ENCODE results near the gene LMO7. TPM values are rescaled to one million over a fixed set of nuclear protein-coding genes. Genes with fewer than 3 reads are reported as not detected.

Gene LMO7
- total RNA-seq, 1 experiment from 2014 or later: 20.4 TPM

GRCh38 chr13:75647126-75647784, 11.1 kb downstream of the LMO7 start:
- H3K27me3 ChIP-seq (ENCODE audit: insufficient read depth, low read length): no peaks in the 10 kb centered on the region
- H3K4me2 ChIP-seq (ENCODE audit: insufficient read depth, insufficient read length, low read length): no peak overlapping the region
- no CpG with 5 or more reads among the region's 1 CpG for WGBS (ENCODE audit: extremely low coverage, insufficient read length, low lambda C conversion rate)
- no peak overlapping the region for H4K91ac ChIP-seq (ENCODE audit: insufficient read length, low read depth, low read length)
- no peak overlapping the region for H3K18ac ChIP-seq (ENCODE audit: insufficient read length, low read depth, low read length)
- Mint-ChIP-seq H3K4me1 (peaks cover 0 to 5% of the 10 kb centered on the region in 2 experiments; a peak in 2 of 4 replicates), H3K27me3 (ENCODE audit: low read depth) (no peaks in the 10 kb centered on the region), H3K9me3 (no peaks in the 10 kb centered on the region), H3K27ac (no peak overlapping the region), H3K36me3 (ENCODE audit: insufficient read depth in 1 of 3, low read depth in 3 of 3) (peaks cover 0 to 4% (median 0%) of the 10 kb centered on the region in 3 experiments; a peak in 1 of 7 replicates), H3K4me3 (no peak overlapping the region)
- H2AK5ac ChIP-seq (ENCODE audit: insufficient read length, low read length): no peak overlapping the region
- no peak overlapping the region for H4K5ac ChIP-seq (ENCODE audit: insufficient read length, low read depth, low read length)
- H4K20me1 ChIP-seq (ENCODE audit: control insufficient read depth, insufficient read depth, insufficient read length): no peaks in the 10 kb centered on the region
- H3K27ac ChIP-seq (ENCODE audit: insufficient read length, low read depth, low read length): no peak overlapping the region
- H3K4ac ChIP-seq (ENCODE audit: low read depth, low read length): no peak overlapping the region
- TF ChIP-seq CTCF (conservative IDR thresholded peaks at IDR 0.05): no peak
- no peaks in the 10 kb centered on the region for H3K4me1 ChIP-seq (ENCODE audit: insufficient read depth, low read length)
- H3K23me2 ChIP-seq (ENCODE audit: insufficient read length, low read depth, low read length, poor library complexity, severe bottlenecking): no peaks in the 10 kb centered on the region
- DNase-seq: no peak
- H2BK12ac ChIP-seq (ENCODE audit: insufficient read length, low read depth, low read length): no peak overlapping the region
- no peak overlapping the region for H2BK5ac ChIP-seq (ENCODE audit: insufficient read length, low read length)
- H3K79me2 ChIP-seq (ENCODE audit: insufficient read depth, low read length): no peaks in the 10 kb centered on the region
- no peak overlapping the region for H2AFZ ChIP-seq (ENCODE audit: low read length)
- H2BK120ac ChIP-seq (ENCODE audit: low read depth, low read length, poor library complexity, severe bottlenecking): no peak overlapping the region
- no peak overlapping the region for H3K56ac ChIP-seq (ENCODE audit: insufficient read length, low read depth, low read length)
- no peak overlapping the region for H2BK15ac ChIP-seq (ENCODE audit: low read depth, low read length)
- no peak overlapping the region for H3K23ac ChIP-seq (ENCODE audit: insufficient read length, low read depth, low read length)
- H4K8ac ChIP-seq (replicated peaks; ENCODE audit: insufficient read length, low read depth, low read length): no peak overlapping the region
- no peak overlapping the region for H3K9ac ChIP-seq (ENCODE audit: extremely low read depth, insufficient read length, low read length)
- no peak overlapping the region for H2BK20ac ChIP-seq (ENCODE audit: low read depth, low read length, poor library complexity, severe bottlenecking)
- no peaks in the 10 kb centered on the region for H3K9me3 ChIP-seq (ENCODE audit: control insufficient read depth, low read depth, low read length)
- no peak overlapping the region for H3K14ac ChIP-seq (ENCODE audit: insufficient read depth, low read length)
- H3T11ph ChIP-seq (ENCODE audit: low read length): no peak overlapping the region
- H3K79me1 ChIP-seq (ENCODE audit: insufficient read depth, low read depth, low read length, poor library complexity, severe bottlenecking): no peaks in the 10 kb centered on the region
